Activated T-cell treated with anti-CD3 and anti-CD28 coated beads, Interleukin-2, amount 50 U/mL, for 4 hours (primary cell): ENCODE results near the gene MISP. TPM values are rescaled to one million over a fixed set of nuclear protein-coding genes. Genes with fewer than 3 reads are reported as not detected.

Source experiments
- ATAC-seq, 2 donors: fragments of 200-7000 bp; cut with Tn5 transposase; one replicate each; pipeline ENCODE4 v1.10.0; 2021
- DNase-seq: peaks from one replicate; pipeline ENCODE4 v3.0.0-alpha.2; 2020
- H3K27me3 Mint-ChIP-seq: one replicate; pipeline ENCODE4 v1.8.0; 2021; ENCODE audit warnings: low read depth, mixed read lengths
- H3K36me3 Mint-ChIP-seq: one replicate; pipeline ENCODE4 v1.8.0; 2022; ENCODE audit warnings: mixed read lengths; ENCODE audit not compliant: insufficient read depth
- H3K4me1 Mint-ChIP-seq: one replicate; pipeline ENCODE4 v1.8.0; 2021; ENCODE audit warnings: low read depth, mixed read lengths
- H3K4me3 Mint-ChIP-seq: one replicate; pipeline ENCODE4 v1.8.0; 2021; ENCODE audit warnings: mild to moderate bottlenecking, moderate library complexity, mixed read lengths
- H3K9me3 Mint-ChIP-seq: one replicate; pipeline ENCODE4 v1.8.0; 2021; ENCODE audit warnings: mixed read lengths
- total RNA-seq, 3 donors: library from RNA; stranded (reverse); gene quantifications; one replicate each; pipeline ENCODE4 v1.2.1, GENCODE V29; 2021

The MISP gene
- total RNA-seq, 3 donors from 2014 or later: 0.08 TPM; not detected in 2

DNA sequence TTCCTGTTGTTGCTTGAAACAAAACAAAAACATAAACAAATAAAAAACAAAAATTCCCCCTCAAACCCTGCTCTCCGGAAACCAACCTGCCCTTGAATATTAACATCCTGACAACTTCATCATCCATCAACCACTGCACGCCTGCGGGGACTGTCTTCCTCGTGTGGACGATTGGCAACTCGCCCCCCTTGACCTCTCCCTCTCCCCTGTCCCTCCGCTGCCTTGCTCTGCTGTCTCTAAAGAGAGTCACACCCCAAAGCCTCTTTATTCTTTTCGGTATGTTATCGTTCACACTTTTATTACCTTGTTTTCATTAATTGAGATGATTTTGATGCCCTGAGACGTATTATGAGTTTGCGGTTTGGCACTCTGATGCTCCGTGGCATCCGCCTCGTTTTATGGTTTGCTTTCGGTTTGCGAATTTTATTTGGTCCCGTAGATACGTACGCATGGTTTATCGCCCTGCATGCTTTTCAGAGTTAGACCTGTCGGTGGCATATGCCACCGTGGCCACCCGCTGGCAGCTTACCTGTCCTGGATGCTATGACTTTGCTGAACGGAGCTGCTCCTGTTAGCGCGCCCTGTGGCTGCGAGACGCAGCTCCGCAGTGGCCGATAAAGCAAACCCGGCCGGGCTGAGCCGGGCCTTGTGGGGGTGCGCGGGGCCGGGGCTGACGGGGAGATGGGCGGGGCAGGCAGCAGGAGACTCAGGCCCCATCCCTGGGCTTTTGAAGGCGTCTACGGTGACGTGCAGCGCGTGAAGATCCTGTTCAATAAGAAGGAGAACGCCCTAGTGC lies 56.9 kb downstream of the MISP start:
- Mint-ChIP-seq H3K27me3 (no peaks in the 10 kb centered on the region), H3K9me3 (no peaks in the 10 kb centered on the region), H3K4me1 (peaks cover 17% of the 10 kb centered on the region), H3K4me3 (no peak overlapping the region), H3K36me3 (peaks cover 36% of the 10 kb centered on the region)
- DNase-seq (no peak), ATAC-seq (no peak)

DNA sequence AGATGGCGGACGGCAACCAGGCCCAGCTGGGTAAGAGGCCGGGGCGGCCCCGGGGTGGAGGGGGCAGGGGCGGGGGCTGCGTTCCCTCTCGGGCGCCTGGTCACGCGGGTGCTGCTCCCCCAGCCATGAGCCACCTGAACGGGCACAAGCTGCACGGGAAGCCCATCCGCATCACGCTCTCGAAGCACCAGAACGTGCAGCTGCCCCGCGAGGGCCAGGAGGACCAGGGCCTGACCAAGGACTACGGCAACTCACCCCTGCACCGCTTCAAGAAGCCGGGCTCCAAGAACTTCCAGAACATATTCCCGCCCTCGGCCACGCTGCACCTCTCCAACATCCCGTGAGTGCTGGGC lies 57.5 kb downstream of the MISP start:
- H3K27me3 Mint-ChIP-seq: no peaks in the 10 kb centered on the region
- H3K4me1 Mint-ChIP-seq: peaks cover 11% of the 10 kb centered on the region
- no peaks in the 10 kb centered on the region for H3K9me3 Mint-ChIP-seq
- DNase-seq (no peak), ATAC-seq (no peak)
- H3K36me3 Mint-ChIP-seq: peaks cover 33% of the 10 kb centered on the region
- H3K4me3 Mint-ChIP-seq: no peak overlapping the region

DNA sequence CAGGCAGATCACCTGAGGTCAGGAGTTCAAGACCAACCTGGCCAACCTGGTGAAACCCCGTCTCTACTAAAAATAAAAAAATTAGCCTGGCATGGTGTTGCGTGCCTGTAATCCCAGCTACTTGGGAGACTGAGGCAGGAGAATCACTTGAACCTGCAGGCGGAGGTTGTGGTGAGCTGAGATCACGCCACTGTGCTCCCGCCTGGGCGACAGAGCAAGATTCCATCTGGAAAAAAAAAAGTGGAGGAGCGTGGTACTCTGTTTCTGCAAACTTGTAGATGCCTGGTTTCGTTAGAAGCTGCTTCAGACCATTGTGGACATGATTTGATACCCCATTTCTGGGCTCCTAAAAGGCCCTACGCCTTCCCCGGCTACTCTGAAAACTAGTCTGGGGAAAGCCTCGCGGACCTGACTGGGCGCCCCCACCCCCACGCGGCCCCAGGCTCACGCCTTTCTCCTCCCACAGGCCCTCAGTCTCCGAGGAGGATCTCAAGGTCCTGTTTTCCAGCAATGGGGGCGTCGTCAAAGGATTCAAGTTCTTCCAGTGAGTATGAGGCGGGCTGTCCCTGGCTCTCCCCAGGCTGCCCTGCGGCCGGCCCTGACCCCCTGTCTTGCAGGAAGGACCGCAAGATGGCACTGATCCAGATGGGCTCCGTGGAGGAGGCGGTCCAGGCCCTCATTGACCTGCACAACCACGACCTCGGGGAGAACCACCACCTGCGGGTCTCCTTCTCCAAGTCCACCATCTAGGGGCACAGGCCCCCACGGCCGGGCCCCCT lies 59.4 kb downstream of the MISP start:
- Mint-ChIP-seq H3K9me3 (no peaks in the 10 kb centered on the region), H3K36me3 (peaks cover 25% of the 10 kb centered on the region), H3K4me1 (peaks cover 6% of the 10 kb centered on the region), H3K27me3 (no peaks in the 10 kb centered on the region), H3K4me3 (no peak overlapping the region)
- DNase-seq (no peak), ATAC-seq (no peak)

DNA sequence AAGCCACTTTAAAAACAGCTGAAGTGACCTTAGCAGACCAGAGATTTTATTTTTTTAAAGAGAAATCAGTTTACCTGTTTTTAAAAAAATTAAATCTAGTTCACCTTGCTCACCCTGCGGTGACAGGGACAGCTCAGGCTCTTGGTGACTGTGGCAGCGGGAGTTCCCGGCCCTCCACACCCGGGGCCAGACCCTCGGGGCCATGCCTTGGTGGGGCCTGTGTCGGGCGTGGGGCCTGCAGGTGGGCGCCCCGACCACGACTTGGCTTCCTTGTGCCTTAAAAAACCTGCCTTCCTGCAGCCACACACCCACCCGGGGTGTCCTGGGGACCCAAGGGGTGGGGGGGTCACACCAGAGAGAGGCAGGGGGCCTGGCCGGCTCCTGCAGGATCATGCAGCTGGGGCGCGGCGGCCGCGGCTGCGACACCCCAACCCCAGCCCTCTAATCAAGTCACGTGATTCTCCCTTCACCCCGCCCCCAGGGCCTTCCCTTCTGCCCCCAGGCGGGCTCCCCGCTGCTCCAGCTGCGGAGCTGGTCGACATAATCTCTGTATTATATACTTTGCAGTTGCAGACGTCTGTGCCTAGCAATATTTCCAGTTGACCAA lies 60.1 kb downstream of the MISP start:
- no peak for DNase-seq
- Mint-ChIP-seq H3K4me1 (peaks cover 6% of the 10 kb centered on the region), H3K27me3 (no peaks in the 10 kb centered on the region), H3K9me3 (no peaks in the 10 kb centered on the region), H3K4me3 (no peak overlapping the region), H3K36me3 (peaks cover 25% of the 10 kb centered on the region)
- ATAC-seq: no peak

DNA sequence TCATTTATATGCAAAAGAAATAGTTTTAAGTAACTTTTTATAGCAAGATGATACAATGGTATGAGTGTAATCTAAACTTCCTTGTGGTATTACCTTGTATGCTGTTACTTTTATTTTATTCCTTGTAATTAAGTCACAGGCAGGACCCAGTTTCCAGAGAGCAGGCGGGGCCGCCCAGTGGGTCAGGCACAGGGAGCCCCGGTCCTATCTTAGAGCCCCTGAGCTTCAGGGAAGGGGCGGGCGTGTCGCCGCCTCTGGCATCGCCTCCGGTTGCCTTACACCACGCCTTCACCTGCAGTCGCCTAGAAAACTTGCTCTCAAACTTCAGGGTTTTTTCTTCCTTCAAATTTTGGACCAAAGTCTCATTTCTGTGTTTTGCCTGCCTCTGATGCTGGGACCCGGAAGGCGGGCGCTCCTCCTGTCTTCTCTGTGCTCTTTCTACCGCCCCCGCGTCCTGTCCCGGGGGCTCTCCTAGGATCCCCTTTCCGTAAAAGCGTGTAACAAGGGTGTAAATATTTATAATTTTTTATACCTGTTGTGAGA lies 60.7 kb downstream of the MISP start:
- no peaks in the 10 kb centered on the region for H3K27me3 Mint-ChIP-seq
- no peak overlapping the region for H3K4me3 Mint-ChIP-seq
- H3K4me1 Mint-ChIP-seq: peaks cover 6% of the 10 kb centered on the region
- H3K9me3 Mint-ChIP-seq: no peaks in the 10 kb centered on the region
- H3K36me3 Mint-ChIP-seq: peaks cover 27% of the 10 kb centered on the region
- ATAC-seq: no peak
- no peak for DNase-seq

DNA sequence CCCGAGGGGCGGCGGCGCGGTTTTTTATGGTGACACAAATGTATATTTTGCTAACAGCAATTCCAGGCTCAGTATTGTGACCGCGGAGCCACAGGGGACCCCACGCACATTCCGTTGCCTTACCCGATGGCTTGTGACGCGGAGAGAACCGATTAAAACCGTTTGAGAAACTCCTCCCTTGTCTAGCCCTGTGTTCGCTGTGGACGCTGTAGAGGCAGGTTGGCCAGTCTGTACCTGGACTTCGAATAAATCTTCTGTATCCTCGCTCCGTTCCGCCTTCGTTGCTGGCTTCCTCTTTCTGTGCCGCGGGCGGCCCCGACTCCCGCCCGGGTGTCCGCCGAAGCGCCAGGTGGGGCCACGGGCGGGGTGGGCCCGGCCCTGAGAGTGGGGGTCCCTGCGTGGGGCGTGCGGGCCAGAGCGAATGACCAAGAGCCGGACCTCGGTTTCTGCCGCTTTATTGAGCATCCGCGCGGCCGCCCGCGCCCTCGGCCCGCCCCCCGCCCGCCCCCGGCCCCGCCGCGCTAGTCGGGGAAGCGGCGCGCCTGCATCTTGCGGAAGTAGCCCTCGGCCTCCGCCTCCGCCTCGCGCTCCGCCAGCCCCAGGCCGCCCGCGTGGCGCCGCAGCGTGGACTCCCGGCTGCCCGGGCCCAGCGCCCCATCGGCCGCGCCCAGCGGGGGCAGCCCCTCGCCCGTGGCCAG lies 61.3 kb downstream of the MISP start:
- H3K9me3 Mint-ChIP-seq: no peaks in the 10 kb centered on the region
- peaks cover 6% of the 10 kb centered on the region for H3K4me1 Mint-ChIP-seq
- H3K36me3 Mint-ChIP-seq: peaks cover 25% of the 10 kb centered on the region
- DNase-seq: no peak
- no peak for ATAC-seq
- H3K27me3 Mint-ChIP-seq: no peaks in the 10 kb centered on the region
- H3K4me3 Mint-ChIP-seq: no peak overlapping the region

DNA sequence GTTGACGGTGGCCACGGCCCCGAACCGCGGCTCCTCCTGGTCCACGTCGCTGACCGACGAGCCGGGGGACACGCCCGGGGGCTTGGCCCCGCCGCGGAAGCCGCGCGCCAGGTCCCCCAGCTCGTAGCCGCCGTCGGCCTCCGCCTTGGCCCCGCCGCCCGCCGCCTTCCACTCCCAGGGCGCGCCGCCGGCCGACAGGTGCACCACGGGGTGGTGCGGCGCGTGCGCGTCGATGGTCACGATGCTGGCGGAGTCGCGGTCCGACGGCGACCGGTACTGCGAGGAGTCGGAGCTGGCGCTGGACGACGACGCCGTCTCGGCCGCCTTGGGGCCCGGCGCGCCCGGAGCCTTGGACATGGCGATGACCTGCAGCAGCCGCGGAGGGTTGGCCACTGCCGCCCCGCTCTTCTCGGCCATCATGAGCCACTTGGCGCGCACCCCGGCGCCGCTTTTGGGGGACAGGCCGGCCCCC lies 61.9 kb downstream of the MISP start:
- H3K9me3 Mint-ChIP-seq: no peaks in the 10 kb centered on the region
- no peaks in the 10 kb centered on the region for H3K27me3 Mint-ChIP-seq
- peaks cover 1% of the 10 kb centered on the region for H3K4me1 Mint-ChIP-seq
- peaks cover 19% of the 10 kb centered on the region for H3K36me3 Mint-ChIP-seq
- no peak overlapping the region for H3K4me3 Mint-ChIP-seq
- DNase-seq: no peak
- no peak for ATAC-seq

DNA sequence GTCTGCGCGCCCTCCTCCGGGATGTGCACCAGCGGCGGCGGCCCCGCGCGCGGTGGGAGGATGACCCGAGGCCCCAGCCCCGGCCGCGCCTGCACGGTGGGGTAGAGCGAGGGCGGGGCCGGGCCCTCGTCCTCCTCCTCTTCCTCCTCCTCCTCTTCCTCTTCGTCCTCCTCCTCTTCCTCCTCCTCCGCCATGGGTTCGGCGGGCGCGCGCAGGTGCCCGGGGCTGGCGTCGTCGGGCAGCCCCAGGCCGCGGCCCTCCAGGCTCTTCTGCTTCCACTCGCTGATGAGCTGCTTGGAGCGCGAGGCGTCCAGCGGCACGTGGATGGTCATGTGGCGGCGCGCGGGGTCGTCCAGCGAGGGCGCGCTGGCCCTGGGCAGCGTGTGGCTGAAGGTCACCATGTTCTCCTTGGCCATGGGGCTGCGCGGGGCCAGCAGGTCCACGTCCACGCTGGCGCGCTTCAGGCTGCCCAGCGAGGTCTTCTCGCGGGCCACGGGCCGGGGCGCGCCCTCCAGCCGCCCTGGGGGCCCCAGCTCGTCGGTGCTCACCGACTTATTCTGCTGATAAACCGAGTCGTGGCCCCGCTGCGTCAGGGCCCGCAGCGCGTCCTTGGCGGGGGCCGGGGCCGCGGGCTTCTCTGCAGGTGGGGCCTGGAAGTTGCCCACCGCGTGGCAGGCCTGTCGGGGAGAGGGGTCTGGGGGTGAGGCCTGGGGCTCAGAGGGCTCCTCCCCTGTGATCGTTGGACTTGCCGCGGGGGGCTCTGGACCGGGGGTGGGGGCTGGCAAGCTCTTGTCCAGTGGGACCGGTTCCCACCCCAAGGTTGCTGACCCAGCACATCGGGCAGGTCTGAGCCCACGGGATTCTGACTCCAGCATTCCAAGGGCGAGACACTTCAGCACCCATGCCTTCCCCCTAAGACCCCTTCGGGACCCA lies 62.6 kb downstream of the MISP start:
- ATAC-seq (no peak), DNase-seq (no peak)
- peaks cover 16% of the 10 kb centered on the region for H3K36me3 Mint-ChIP-seq
- no peak overlapping the region for H3K4me3 Mint-ChIP-seq
- no peaks in the 10 kb centered on the region for H3K27me3 Mint-ChIP-seq
- no peaks in the 10 kb centered on the region for H3K4me1 Mint-ChIP-seq
- no peaks in the 10 kb centered on the region for H3K9me3 Mint-ChIP-seq

Other genes with a start within 250 kb of the MISP start
- gene TPGS1, start 243.6 kb upstream of the MISP start, total RNA-seq: 10 to 100 TPM; 21.9 to 22.8 (median 22.6) TPM
- 10 to 100 TPM; 42.1 to 48.7 (median 45.7) TPM for gene CDC34, start 219.4 kb upstream of the MISP start, total RNA-seq
- gene GZMM, start 207.1 kb upstream of the MISP start, total RNA-seq: 10 to 100 TPM; 53.2 to 71.8 (median 65.8) TPM
- 100 to 1,000 TPM; 241 to 277 (median 250) TPM for gene BSG, start 178.5 kb upstream of the MISP start, total RNA-seq
- gene HCN2, start 161.2 kb upstream of the MISP start, total RNA-seq: under 1 TPM; 0.20 to 0.24 (median 0.22) TPM
- 100 to 1,000 TPM; 110 to 123 (median 119) TPM for gene POLRMT, start 117.6 kb upstream of the MISP start, total RNA-seq
- gene FGF22, start 111.2 kb upstream of the MISP start, total RNA-seq: not detected
- 100 to 1,000 TPM; 144 to 162 (median 147) TPM for gene RNF126, start 87.9 kb upstream of the MISP start, total RNA-seq
- gene FSTL3, start 74.7 kb upstream of the MISP start, total RNA-seq: 1 to 10 TPM; 8.0 to 9.9 (median 8.3) TPM
- under 1 TPM in 2 of 3 donors, not detected in 1; 0.87 to 0.94 TPM for gene PRSS57, start 55.7 kb upstream of the MISP start, total RNA-seq
- under 1 TPM; 0.26 to 0.61 (median 0.27) TPM for gene PALM, start 42.2 kb upstream of the MISP start, total RNA-seq
- gene PTBP1, start 46.3 kb downstream of the MISP start, total RNA-seq: 1,000 to 10,000 TPM; 1,071 to 1,170 (median 1,104) TPM
- under 1 TPM in 1 of 3 donors, not detected in 2; 0.24 TPM for gene PLPPR3, start 70.8 kb downstream of the MISP start, total RNA-seq
- not detected for gene AZU1, start 76.7 kb downstream of the MISP start, total RNA-seq
- not detected for gene PRTN3, start 89.9 kb downstream of the MISP start, total RNA-seq
- gene ELANE, start 101.2 kb downstream of the MISP start, total RNA-seq: not detected
- gene CFD, start 108.6 kb downstream of the MISP start, total RNA-seq: 1 to 10 TPM in 2 of 3 donors, under 1 TPM in 1; 0.49 to 1.9 (median 1.1) TPM
- gene MED16, start 142.1 kb downstream of the MISP start, total RNA-seq: 10 to 100 TPM; 70.4 to 73.9 (median 73.6) TPM
- gene RNU6-9, start 142.4 kb downstream of the MISP start, total RNA-seq: not detected
- gene R3HDM4, start 162.1 kb downstream of the MISP start, total RNA-seq: 10 to 100 TPM; 92.3 to 97.7 (median 96.3) TPM
- 1 to 10 TPM; 2.9 to 5.1 (median 3.3) TPM for gene KISS1R, start 166.2 kb downstream of the MISP start, total RNA-seq
- gene ARID3A, start 174.9 kb downstream of the MISP start, total RNA-seq: 10 to 100 TPM in 1 of 3 donors, 1 to 10 TPM in 2; 7.3 to 13.2 (median 10.0) TPM
- gene WDR18, start 233.2 kb downstream of the MISP start, total RNA-seq: 100 to 1,000 TPM; 163 to 217 (median 199) TPM
- under 1 TPM; 0.05 to 0.19 (median 0.08) TPM for gene GRIN3B, start 249.3 kb downstream of the MISP start, total RNA-seq